AML-193 (cell line): Measurements from ENCODE around the gene ESYT1.
A peak's percentile ranks its signal among the peaks of the same experiment; 100 is the strongest.
"Not testable (repeated sequence)": the region's sequence is repeated elsewhere in the genome, so short reads cannot be mapped to it uniquely, and the experiment has no call there.

ENCODE experiments used
- DNase-seq, 2 experiments: peaks; one replicate each; lab custom pipeline; 2025; lab: John Stamatoyannopoulos, UW

ESYT1 gene

DNA sequence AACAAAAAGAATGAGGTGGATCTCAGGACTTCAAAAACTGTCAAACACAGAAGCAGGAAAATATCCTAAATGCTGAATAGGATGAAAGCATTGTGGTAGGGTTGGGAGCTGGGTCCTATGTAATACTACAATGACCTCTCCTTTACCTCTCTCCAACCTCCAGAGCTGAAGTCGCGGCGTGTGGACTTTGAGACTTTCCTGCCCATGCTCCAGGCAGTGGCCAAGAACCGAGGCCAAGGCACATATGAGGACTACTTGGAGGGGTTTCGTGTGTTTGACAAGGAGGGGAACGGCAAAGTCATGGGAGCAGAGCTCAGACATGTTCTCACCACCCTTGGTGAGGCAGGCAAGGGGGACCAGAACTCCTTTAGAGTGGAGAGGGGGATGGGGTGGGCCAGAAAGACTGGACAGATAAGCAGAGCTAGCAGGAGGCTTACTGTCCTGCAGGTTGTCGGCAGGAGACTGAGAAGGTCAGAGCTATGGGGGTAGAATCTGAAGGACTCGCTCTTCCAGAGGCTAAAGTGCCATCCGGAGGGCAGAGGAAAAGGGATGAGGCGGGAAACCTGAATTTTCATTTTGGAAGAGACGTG lies 27.3 kb downstream of the ESYT1 start:
- DNase-seq: no peak

DNA sequence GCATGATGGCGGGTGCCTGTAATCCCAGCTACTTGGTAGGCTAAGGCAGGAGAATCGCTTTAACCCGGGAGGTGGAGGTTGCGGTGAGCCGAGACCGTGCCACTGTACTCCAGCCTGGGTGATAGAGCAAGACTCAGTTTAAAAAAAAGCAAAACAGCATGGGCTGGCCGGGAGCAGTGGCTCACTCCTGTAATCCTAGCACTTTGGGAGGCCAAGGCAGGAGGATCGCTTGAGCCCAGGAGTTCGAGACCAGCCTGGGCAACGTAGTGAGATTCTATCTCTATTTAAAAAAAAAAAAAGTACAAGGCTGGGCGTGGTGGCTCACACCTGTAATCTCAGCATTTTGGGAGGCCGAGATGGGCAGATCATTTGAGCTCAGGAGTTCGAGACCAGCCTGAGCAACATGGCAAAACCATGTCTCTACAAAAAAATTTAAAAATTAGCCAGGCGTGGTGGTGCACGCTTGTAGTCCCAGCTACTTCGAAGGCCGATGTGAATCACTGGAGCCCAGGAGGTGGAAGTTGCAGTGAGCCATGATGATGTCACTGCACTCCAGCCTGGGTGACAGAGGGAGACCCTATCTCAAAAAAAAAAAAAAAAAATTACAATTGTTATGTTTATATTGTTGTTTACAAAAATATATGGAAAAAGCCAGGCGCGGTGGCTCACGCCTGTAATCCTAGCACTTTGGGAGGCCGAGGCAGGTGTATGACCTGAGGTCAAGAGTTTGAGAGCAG lies 28.6 kb downstream of the ESYT1 start:
- DNase-seq: not testable (repeated sequence)

DNA sequence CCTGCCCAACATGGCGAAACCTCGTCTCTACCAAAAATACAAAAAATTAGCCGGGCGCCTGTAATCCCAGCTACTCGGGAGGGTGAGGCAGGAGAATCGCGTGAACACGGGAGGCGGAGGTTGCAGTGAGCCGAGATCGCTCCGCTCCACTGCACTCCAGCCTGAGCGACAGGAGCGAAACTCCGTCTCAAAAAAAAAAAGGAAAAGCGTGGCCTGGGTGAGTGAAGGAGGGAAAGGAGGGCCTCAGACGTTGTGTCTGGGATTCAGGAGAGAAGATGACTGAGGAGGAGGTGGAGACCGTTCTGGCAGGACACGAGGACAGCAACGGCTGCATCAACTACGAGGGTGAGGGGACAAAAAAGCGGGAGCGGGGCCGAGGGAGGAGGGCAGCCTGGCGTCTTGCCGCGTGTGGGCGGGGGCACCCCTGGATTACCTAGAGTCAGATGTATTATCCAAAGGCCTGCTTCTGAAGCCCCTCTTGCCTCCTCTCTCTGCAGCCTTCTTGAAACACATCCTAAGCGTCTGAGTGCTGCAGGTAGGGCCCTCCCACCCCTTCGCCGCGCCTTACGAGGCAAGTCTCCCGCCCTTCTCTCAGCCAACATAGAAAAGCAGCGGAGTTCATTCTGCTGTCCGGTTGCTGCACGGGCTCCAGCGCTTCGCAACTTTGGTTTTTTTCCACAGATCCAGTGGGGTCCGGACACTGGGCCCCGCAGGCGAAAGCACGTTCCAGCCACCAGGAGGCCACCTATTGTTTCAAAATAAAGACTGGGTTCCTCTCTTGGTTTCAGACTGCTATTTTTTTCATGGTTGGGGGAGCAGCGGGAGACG lies 29.3 kb downstream of the ESYT1 start:
- peak; percentile 80 to 83 for DNase-seq

DNA sequence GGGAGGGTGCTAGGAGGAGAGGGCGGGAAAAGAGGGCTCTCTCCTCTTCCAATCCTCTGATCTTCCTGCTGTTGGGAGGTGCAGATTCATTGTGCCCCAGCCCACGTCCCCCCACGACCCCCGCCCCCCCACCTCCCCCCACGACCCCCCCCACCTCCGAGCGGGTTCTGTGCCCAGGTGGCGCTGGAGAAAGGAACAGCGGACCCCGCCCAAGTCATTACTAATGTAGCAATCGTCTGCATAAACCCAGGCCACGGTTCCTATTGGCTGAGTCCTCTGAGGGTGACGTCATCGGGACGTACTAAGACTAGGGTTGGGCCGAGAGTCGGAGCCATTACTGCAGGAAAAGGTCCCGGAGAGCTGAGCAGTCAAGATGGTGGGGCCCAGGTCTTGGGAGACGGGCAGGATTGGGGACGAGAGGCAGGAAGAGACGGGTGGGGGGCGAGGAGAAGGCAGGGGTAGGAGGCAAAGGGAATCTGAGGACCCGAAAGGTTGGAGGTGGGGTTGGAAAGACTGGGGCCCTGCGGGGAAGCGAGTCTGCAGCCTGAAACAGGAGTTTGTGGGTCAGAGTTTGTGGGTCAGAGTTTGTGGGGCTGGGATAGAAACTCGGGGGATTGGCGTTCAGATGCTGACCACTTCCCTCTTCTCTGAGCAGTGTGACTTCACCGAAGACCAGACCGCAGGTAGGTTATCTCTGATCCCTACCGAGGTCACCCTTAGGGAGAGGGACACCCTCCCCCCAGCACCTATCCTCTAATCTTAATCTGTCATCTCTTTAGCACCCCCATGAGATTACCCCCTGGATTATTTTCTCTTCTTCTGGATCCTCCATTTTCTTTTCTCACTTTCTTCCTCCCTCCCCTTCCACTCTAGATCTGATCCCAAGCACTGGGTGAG lies 30.2 kb downstream of the ESYT1 start, which contains the start of gene MYL6:
TSS of gene MYL6 (plus strand) at position 331 of the 897 bp plus-strand sequence. CDS start at position 374, 43 bp downstream.
- peak; percentile 95 to 97 for DNase-seq

DNA sequence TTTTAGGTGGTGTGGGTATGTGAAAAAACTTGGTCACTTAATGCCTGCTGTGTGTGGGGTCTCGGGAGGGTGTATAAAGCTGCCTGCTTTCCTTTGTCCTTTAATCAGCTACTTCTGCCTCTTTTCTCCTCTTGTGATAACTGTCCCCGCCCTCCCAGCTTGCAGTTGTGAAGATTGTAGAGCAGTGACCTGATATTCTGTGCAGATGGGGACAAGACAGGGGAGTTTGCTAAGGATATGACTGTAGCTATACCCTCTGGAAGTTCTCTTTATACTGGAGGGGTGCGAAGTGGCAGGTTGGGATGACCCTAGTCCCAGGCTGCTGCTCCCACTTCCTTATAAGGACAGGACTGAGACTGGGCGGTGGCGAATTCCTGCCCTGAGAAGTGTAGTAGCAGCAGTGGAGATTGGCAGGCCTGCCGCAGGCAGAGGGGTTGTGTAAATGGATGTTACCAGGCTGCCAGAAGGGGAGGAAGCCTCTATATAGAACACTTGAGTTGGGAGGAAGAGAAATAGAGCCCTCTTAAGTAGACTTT lies 30.9 kb downstream of the ESYT1 start:
- peak; percentile 40 to 46 for DNase-seq

DNA sequence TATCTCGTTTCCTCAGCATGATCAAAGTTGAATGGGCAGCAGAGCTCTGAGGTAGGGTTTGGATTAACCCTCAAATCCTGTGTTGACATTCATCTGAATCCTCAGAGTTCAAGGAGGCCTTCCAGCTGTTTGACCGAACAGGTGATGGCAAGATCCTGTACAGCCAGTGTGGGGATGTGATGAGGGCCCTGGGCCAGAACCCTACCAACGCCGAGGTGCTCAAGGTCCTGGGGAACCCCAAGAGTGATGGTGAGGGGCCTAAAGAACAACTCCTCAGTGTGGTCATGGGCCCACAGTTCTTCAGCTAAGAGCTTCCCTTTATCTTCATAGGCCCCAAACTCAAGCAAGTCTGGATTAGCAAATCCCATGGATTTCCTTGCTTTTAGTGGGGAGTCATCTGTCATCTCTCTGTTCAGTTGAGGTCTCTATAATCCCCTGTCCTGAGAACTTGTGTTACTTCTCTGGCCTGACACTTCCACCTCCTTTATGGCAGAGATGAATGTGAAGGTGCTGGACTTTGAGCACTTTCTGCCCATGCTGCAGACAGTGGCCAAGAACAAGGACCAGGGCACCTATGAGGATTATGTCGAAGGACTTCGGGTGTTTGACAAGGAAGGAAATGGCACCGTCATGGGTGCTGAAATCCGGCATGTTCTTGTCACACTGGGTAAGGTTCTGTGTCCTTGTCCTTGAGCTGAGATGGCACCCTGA lies 31.6 kb downstream of the ESYT1 start:
- no peak for DNase-seq

DNA sequence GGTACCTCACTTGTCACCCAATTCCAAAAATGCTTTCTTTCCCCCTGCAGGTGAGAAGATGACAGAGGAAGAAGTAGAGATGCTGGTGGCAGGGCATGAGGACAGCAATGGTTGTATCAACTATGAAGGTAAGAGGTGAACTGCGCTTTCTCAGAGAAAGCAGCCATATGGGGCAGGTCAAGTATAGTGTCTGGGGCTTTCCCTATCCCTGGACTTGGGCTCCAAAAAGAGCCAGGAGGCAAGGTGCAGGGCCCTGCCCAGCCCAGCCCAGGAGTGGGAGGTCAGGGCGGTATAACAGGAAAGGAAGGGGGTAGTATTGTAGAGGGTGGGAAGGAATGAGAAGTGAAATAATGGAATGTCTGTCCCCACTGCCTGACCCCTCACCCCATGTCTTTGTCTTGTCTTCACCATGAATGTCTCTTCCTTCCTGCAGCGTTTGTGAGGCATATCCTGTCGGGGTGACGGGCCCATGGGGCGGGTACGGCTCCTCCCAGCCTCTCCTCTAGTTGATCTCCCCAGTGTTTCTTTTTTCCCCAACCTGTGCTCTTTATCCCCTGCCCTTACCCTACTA lies 32.2 kb downstream of the ESYT1 start:
- no peak for DNase-seq

DNA sequence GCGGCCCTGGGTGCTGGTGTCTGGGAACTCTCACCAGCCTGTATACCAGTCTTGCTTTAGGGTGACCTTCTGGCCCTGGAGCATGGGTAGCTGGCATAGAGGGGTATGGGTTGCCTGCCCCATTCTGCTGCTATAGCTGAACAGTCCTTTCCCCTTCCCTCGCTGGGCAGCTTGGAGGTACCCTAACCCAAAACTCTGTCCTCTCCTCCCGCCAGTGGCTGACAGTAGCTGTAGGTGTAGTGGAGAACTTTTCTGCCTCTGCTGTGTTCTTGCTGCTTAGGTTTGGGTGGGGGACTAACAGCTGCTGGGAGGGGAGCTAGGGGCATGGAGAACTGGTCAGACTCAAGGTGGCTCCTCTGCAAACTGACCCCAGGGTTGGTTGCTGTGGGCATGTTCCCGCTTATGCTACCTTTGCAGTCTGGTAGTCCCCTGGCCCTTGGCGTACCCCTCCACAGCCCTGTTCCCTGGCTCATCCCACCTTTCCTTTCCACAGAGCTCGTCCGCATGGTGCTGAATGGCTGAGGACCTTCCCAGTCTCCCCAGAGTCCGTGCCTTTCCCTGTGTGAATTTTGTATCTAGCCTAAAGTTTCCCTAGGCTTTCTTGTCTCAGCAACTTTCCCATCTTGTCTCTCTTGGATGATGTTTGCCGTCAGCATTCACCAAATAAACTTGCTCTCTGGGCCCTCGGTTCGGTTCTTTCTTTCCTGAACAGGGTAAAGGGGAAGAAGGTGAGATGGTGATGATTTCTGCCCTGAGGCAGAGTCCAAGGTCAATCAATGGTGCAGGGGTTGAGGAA lies 33.0 kb downstream of the ESYT1 start:
- no peak for DNase-seq

DNA sequence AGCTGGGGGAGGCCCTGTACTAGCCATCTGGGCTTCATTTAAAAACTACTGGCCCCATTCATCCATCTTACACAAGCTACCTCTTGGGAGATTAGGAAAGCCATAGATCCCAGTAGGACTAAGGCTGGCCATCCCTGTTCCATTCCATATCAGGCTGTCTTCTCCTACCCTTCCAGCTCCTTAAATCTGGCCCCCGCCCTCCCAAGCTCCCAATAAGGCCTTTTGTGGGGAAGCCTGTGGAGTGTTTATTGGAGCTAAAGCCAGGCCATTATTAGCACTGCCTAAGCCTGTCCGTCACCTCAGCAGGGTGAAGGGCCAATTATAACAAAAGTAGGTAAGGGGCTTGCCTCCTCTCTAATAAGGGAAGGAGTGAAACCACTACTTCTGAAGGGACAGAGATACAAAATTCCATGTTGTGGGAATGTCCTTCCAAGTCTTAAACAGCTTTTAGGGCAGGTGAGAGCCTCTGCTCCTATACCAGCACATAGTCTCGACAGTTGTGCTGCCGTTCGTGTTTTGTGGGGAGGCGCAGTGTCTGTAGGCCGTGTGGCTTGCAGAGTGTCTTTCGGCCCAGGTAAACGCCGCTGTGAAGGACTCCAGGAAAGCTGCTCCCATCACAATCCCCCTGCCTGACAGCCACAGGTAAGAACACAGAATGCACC lies 33.8 kb downstream of the ESYT1 start:
- DNase-seq: no peak

DNA sequence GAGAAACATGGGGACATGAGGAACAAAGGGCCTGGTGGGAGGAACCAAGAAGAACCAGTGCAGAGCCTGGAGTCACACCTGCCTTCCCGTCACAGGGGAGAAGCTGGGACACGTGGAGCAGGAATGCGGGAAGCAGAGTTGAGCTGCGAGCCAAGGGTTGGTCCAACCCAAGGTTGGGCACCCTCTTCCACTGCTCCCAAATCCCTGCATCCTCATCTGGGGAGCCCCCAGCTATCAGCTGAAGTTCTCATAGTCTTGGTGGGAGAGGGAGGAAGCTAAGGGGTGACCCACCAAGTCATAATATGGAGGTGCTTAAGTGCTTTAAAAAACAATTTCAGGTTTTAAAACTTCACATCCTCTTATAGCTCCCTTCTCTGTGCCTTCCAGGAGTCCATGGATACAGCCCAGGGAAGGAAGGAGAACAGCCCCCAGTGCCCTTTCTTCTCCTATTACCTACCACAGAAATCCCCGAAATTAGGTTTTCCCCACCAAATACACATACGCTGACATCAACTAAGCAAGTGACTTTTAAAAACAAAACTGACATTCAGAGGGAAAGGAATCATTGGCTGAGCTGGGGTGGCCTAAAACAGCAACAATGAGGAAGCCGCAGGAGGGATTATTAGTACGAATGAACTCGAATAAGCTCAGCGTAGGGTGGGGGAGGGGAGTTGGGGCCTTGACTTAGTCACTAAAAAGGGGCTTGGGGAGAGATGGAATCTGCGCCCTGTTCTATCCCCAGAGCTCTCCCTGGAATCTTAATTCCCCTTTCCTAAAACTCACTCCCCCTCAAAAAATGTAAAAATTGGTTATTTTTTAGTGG lies 34.6 kb downstream of the ESYT1 start:
- no peak for DNase-seq

DNA sequence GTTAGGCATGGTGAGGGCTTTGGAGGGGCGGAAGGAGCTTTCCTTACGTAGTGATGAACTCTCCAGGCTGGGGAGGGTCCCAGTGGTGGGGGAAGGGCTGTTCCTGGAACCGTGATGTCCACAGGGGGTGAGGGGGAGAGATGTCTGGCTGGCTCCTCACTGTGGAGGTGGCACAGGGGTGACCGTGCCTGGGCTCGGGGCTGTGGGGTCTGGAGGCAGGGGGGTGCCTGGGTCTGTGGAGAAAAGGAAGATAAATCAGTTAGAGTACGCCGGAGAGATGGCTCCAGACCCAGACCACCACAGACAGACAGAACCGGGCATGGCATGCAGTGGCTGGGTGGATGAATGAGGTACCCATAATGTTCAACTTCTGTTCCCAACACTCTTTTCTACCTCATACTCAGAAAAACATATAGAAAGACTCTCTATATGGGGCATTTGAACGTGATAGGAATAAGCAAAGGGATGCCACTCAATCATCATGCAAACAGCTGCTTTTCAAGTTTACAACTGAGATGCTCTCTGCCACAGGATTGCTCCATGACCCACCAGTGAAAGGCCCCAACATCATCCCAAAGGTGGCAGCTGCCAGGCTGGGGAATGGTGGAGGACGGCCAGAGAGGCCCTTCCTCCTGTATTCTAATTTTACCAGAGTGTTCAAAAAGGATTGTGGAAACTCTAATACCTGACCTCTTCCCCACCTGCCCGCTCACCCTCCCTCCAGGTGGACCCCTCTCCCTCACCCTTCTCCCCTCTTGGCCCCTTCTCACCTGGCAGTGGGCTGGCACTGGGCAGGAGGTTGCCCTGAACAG lies 35.7 kb downstream of the ESYT1 start:
- no peak for DNase-seq

DNA sequence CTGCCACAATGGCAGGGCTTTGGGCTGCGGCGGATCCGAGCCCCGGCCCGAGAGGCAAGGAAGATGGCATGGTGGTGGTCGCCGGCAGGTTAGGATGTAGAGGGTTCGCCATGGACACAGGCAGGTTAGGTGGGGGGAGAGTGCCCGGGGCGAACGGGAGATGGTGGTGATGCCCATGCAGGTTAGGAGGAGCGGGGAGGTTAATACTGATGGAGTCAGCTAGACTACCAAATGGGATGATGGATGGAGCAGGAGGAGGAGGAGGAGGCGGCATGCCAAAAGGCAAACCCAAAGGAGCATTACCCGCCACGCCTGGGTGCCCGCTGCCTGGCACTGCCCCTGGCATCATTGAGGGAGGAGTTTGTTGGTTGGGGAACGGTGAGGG lies 36.3 kb downstream of the ESYT1 start:
- no peak for DNase-seq

DNA sequence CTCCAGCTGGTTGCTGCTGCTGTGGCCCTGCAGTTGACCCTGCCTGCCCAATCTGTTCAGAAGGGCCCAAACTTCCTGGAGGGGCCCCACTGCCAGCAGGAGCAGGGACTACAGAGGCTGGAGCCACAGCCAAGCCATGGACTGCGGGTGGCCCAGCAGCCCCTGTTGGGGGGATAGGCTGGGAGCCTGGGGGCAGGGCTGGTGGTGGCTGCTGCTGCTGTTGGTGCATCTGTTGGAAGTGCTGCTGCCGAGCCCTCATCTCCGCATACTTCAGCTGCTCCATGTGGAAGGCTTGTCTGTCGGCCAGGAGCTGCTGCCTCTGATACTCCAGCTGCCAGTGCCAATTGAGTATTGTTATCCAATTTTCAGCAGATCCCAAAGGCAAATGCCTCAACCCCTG lies 37.3 kb downstream of the ESYT1 start:
- DNase-seq: no peak

DNA sequence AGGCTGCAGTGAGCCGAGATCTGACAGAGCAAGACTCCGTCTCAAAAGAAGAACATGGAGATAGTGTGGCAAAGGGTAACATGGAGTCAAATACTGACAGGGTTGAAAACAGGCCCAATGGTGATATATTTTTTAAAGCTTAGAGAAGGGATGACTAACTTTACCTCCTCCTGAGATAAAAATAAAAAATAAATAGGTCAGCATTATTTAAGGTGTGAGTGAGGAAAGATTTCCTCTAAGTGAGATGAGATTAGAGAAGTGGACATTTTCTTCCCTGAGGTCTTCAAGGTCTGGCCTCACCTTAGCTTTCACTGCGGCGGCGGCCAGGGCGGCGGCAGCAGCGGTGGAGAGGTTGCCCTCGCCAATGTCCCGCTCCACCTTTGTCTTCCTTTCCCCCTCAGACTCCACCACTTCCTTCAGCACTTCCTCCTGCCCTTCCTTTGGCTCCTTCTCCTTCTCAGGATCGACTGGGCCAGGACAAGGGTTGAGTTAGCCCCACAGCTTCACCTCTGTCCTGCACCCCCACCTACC lies 41.2 kb downstream of the ESYT1 start:
- DNase-seq: no peak

DNA sequence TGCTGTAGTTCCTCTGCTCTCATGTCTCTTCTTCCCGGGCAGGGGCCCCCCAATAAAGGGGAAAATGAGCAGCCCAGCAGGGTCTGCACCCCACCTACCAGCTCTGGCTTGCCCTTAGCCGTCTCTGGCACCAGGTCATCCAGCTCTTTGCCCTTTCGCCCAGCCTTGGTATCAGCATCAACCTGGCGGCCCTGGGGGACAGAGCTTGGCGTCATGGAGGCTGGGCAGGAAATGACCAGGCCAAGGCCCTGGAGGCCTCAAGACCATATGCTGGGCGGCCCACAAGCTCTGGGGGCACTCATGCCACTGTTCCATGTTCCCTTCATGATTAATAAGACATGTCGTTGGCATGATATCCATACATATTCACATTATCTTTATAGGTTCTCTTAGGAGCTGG lies 44.8 kb downstream of the ESYT1 start:
- DNase-seq: no peak

DNA sequence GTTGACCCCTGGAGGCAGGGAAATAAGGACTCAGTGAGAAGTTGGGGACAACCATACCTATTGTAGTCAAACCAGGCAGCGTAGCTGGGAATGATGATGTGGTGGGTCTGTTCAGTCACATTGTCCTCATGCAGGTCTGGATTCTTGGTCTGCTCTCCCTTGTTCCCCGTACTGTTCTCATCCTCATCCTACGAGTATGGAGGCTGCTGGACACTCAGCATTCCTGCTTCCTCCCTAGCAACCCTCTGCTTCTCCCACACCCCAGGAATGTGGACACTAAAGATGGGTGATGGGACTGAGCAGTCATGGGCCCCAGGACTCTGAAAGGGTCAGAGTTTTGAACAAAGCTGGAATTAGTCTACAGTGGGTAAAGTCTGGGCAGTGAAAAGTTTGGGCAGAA lies 50.3 kb downstream of the ESYT1 start:
- no peak for DNase-seq

DNA sequence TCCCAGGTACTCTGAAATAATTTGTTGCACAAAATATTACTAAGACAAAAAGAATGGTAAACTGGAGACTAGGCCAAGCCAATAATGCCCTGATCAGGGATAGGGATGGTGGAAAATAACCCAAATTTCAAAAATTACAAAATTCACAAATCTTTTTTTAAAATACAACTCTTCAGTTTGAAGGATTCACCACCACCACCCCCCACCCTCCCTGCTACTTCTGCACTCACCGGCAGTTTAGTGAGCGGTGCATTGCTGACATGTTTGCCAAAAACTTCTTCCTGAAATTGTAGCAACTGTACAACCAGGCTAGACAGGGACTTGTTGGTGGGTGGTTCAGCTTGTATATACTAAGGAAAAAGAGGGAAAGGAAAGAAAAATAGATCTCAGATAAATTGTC lies 58.9 kb downstream of the ESYT1 start:
- peak in 1 of 2 experiments; percentile 9 for DNase-seq
